HG03575 (cell line): ENCODE results near the gene AGPAT1.
"Not testable (repeated sequence)": the region's sequence is repeated elsewhere in the genome, so short reads cannot be mapped to it uniquely, and the experiment has no call there.

Experiments
- ATAC-seq: cut with Tn5 transposase; IDR thresholded peaks from one replicate; pipeline ENCODE4 v1.9.1; 2021; ENCODE audit not compliant: unreplicated experiment, insufficient number of reproducible peaks, low FRiP score; ENCODE audit errors: extremely low read depth

AGPAT1 gene

DNA sequence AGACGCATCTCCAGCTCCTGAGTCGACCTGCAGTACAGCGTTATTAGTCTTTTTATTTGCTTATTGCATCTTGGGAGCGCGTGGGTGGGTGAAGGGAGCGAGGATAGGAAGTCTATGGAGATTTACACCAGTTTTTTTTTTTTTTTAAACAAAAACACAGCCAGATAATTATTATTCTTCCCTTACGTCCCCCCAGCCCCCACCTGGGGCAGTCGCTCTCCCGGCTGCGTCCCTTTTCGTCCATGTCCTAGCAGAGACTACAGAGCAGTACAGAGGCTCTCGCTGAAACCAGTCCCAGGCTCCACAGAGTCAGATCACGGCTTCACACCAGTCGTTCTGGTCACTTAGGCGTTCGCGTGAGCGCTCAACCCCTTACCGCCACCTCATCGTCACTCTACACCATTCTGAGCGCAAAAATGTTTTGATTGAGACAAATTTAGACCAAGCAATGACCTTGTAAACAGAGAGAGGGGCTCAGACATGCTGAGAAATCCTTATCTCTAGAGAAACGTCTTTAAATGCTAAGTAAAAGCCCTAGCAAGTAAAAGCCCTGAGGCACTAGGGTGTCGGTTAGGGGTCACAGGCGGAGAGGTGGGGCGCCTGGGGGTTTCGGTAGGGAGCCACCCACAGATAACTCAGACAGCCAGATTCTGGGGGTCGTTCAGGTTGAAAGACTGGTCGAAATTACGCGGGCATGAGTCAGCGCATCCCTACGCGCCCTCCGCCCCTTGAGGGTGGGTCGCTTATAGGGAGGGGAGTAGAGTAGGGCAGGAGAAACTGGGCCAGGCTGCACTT, 22.9 kb downstream of the AGPAT1 start:
- ATAC-seq, result no peak

DNA sequence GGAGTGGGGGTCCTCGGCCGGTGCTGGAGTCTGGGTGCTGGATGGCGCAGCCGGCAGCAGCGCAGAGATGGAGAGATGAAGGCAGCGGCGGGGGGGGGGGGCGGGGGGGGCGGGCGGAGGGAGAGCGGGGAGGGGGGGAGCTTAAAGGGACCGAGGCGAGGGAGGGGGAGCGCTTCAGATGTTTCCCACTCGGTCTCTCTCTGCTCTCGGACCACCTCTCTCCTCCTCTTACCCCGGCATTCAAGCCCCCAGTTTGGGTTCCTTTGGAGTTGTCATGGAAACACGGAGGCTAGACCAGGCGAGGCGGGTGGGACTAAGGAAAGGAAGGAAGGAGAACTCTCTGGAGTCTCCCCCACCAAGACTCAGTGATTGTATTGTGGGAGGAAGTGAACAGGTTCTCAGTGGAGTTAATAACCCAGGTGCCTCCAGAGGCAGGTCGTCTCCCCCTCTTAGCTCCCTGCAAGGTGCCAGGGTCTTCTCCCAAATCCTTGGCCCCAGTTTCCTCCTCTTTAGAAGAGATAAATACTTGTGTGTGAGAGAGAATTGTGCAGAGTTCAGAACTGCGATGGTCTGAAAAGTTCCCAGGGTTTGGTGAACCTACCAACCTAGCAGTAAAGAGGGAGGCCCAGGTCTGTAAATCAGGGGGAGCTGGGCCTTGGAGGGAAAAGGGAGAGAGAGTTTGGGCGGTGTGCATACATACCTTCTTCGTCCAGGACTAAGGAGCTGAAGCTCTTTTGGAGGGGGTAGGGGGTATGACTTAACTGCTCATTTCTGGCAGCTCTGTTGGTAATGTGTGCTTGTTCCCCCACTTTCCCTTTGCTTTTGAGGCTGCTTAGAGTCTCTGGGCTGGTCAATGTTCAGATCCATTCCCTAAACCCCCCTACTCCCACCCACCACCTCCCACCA, 23.8 kb downstream of the AGPAT1 start, which contains the start of gene PRRT1:
Gene PRRT1 (minus strand): TSS at position 77 of the 906 bp plus-strand sequence. CDS start 112 bp downstream, outside the sequence.
- no peak for ATAC-seq

DNA sequence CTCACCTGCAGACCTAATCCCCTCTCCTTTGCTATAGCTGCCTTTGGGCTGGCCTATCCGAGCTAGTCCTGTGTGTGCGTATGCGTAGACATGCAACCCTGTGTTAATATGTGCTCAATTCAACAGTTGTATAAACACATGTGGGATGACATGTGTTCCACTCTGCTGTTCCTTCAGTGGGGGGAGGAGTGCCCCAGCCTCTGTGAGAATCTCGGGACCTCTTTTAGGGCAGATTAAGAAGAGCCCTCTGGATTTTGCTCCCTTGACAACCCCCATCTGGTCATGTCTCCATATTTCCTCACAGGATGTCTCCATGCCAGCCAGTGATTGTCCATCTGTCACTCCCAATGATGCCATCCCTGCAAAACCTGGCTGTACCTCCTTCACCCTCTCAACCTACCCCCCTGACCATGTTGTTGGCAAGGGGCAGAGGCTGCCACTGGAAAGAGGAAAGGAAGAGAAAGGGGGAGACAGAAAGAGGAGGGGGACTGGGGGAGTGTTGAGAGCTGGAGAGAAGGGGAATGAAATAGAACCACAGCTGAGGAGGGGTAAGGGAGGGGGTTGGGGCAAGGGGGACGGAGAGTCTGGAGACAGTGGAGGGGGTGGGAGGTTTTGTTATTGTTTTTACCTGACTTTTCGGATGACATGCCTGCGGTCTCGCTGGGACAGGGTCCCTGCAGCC, 24.6 kb downstream of the AGPAT1 start:
- no peak for ATAC-seq

DNA sequence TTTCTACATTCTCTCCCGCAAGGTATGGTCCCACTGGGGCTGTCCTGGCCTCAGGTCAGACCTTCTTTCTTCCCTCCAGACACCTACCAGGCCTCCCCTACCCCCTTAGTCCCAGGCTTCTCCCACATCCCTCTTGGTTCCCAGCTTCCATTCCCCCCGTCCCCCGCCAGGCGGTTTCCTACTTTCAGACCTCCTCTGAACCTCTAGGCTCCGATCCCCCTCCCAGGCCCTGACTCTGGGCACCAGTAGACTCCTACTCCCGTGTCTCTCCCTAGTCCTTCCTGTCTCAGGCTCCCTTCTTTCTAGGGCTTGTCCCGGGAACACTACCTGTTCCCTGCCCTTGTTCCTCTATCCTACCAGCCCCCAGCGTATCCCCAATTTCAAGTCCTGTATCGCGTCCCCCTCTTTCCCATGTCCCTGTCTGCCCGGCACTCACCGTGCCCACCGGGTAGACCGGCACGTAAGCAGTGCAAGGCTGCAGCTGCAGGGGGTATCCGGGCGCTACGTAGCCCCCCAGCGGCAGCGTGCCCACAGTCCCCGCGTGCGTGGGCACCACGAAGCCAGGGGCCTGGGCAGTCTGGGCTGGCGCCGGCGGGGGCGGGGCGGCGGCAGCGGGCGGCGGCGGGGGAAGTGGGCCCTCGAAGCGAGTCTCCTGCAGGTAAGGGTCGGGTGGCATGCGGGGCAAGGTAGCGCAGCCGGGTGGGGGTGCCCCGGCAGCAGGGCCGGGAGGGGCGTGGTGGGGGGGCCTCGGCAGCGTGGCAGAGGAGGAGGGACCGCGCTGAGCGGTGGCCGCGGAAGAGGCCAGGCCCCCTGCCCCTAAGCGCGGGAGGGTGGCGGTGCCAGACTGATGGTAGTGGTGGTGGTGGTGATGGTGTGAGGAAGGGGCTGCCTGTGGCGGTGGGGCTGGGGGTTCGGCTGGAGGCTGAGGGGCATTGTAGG, 25.7 kb downstream of the AGPAT1 start:
- ATAC-seq, result no peak

DNA sequence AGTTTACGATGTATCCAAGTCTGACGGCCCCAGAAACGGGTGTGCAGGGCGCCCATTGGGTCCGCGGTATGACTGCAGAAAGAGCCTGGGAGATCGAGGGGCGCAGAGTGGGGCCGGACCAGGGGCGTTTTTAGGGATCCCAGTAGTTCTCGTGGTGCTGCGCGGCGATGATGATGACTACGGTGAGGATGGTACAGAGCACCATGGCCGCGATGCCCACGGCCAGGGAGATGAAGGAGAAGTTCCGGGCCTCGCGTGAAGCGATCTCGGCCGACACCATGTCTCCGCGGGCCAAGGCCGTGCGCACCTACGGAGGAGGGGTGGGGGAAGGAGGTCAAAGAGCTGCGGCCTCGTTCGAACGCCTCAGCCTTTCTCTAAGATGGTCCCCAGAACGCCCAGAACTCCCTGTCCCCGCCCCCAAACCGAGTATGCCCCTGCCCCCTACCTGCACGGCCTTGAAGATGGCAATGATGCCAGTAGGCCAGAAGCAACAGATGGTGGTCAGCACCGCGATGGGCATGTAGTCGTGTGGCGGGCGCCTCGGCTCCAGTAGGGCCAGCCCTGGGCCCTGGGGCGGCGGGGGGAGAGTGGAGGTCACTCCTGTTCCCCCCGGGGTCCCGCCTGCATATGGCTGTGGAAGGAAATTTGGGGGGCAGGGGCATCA, 26.7 kb downstream of the AGPAT1 start:
- no peak for ATAC-seq

DNA sequence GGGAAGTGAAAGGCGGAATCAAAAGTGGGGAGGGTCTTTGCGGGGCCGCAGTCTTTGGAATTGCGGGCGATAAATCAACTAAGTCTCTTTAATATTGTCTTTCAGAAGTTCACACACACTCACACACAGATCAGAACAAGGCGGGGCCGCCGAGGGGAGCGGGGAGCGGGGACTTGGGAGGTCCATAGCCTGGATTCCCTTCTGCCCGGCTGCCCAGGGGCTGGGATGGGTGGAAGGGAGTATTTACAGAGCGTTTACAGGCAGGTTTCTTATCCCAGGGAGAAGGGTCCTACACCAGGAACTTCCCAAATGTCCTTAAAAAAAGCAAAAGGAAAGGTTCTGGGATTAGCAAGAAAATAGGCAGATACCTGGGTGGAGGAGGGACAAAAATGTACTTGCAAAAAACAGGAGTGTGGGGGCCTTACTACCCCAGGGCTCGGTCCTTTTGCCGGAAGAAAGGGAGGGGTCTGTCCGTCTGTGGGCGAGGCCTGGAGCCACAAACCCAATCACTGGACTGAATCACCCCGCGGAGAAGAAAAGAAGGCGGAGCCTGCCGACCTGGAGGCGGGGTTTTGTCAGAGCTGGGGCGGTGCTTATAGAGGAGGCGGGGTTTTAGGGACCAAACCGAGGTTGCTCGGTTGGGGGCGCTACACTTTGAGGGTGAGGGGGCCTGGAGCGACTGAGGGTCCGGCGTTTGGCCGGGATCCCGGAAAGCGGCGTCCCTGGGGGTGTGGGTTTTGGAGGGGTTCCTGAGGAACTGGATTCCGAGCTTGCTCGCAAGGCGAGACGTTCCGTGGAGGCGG, 27.4 kb downstream of the AGPAT1 start:
- ATAC-seq, result no peak

DNA sequence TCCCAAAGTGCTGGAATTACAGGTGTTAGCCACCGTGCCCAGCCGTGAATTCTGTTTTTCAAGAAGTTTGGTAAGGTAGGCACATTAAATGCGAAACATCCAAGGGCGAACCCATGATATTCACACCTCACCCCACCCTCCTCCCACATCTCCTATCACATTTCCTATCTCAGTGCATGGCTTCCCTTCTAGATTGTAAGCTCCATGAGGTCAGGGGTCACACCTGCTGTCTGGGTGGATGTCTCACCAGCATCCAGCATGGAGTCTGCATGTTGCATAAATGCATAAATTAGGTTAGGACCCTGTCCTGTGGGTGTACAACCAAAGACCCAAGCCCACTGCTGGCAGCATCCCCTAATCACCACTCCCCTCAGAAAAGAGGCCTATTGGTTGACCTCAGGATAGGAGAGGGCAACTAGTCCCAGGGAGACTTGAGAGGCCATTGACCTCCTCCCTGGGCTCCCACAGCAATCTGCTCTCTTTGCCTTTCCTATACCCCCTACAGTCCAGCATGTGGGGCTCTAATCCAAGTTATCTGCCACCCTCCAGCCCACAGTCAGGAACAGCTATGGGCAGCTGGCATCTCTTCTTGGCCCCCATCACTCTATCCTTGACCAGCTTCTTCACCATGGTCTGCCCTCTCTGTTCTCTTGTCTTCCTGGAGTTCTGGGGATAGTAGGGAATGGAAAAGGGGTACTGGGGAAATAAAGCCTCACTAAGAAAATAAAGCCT, 28.3 kb downstream of the AGPAT1 start:
- no peak for ATAC-seq

DNA sequence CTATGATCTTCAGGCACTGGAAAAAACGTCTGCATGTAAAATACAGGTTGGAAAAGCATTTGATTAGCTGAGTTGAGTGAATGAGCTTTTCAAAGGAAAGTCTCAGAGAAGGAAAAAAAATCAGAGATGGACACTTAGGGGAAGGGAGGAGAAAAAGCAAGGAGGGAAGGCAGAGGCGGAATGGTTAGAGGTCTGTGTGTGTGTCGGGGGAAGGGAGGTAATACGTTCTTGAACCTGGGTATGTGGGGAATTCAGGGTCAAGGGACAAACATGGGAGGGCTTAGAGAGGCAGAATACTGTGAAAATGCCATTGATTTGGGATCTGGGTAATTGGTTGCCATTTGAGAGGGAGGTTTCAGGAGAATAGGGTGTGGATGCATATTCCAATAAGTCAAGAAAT, 29.2 kb downstream of the AGPAT1 start:
- no peak for ATAC-seq

DNA sequence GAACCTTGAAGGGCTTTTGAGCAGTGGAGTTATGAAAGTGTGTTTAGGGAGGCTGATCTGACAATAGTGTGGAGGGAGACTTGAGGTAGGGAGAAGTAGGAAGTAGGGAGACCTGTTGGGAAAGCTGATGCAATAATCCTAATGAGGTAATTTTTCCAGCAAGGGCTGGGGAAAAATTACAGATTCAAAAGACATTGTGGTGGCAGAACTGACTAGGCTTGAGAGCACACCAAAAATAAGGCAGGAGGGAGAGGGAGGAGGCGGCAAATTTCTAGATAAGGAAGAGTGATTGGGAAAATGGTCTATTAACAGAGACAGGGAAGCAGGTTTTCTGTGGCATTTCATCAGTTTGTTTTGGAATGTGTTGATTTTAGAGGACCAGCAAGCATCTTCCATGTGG, 29.6 kb downstream of the AGPAT1 start:
- ATAC-seq, result no peak

DNA sequence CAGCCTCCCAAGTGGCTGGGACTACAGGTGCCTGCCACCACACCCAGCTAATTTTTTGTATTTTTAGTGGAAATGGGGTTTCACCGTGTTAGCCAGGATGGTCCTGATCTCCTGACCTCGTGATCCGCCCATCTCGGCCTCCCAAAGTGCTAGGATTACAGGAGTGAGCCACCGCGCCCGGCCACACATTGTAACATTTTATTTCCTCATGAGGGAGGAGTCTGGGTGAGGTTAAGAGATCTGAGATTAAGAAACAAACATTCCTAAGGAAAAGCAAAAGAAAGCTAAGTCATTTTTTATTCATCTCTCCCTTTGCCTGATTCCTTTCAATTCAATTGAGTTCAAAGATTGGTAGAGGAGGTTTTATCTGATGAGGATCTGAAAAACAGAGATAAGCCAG, 31.6 kb downstream of the AGPAT1 start:
- ATAC-seq, result not testable (repeated sequence)

DNA sequence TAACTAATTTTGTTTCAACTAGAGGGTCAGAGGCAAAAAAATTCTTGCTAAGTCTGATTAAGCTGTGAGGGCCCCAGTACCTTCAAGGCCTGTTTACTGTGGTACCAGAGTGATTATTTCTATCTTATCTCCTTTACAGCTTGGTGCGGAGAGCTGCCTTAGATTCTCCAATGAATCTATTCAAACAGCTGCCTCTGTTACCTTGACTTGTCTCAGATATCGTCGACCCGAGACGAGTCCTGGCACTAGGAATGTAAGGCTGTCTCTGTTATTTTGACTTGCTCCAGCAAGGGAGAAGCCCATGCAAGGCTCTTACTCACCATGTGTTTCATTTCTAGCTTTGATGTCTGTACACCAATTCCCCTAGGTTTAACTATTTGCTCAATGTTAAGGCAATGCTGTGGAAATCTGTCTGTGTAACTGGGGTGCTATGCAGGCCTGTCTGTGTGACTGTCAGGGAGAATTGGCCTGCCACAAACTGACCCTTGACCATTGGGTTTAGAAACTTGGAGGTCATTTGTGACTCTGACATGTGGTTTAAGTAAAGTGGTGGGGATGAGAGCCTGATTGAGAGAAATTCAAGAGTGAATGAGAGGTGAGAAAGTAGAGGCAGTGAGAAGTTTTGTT, 35.4 kb downstream of the AGPAT1 start:
- no peak for ATAC-seq

DNA sequence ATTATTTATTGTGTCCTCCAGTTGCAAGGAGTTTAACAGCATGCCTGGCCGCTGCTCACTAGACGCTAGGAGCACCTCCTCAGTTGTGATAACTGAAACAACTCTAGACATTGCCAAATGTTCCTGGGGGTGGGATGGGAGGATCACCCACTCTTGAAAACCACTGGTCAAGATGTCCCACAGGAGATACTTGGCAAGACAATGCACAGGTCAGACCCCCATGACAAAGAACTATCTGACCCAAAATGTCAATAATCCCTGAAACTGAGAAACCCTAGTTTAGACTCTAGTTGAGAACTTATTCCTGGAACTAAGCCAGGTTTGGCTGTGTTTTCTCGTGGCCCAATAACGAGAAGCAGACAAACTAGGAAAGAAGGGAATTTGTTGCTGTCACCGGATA, 36.3 kb downstream of the AGPAT1 start:
- ATAC-seq, result no peak

DNA sequence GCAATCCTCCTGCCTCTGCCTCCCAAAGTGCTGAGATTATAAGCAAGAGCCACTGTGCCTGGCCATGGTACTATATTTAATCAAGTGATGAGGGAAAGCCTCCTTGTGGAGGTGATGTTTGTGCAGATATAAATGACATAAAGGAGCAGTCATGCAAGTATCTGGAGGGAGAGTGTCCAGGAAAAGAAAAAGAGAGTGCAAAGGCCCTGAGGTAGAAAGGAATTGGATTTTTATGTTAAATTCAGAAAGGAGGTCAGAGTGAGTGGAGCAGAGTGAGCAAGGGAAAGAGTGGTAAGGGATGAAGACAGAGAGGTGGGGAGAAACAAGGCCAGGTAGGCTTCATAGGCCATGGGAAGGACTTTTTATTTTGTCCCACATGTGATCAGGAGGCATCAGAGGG, 38.4 kb downstream of the AGPAT1 start:
- ATAC-seq, result no peak

DNA sequence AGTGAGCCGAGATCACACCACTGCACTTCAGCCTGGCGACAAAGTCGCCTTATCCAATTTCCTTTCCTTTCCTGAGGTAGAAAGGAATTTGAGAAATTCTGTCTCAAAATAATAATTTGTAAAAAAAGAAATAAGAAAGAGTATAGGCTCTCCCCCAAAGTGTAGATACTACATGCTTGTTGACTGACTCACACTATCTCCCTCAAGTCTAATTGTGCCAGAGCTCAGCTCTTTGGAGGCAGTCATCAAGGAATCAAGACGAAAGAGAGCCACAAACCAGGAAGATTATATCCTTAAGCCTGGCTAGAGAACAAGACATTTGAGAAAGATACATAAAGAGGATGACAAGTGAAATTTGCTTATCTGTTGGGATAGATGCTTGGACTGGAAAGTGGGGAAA, 42.1 kb downstream of the AGPAT1 start:
- ATAC-seq, result no peak

DNA sequence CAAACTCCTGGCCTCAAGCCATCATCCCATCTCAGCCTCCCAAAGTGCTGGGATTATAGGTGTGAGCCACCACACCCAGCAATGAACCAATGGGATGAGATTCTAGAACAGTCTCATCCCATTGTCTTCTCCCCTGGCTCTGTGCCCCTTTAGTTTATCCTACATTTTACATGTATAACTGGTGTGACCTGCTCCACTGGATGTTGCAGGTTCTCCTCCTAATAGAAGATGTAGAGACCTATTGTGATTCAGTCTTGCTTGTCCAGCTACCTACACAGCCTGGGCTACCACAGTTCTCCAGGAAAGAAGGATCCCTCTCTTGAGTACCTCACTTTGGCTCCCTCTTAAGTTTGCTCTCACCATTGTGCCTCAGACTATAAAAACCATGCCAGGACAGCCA, 43.8 kb downstream of the AGPAT1 start:
- no peak for ATAC-seq

DNA sequence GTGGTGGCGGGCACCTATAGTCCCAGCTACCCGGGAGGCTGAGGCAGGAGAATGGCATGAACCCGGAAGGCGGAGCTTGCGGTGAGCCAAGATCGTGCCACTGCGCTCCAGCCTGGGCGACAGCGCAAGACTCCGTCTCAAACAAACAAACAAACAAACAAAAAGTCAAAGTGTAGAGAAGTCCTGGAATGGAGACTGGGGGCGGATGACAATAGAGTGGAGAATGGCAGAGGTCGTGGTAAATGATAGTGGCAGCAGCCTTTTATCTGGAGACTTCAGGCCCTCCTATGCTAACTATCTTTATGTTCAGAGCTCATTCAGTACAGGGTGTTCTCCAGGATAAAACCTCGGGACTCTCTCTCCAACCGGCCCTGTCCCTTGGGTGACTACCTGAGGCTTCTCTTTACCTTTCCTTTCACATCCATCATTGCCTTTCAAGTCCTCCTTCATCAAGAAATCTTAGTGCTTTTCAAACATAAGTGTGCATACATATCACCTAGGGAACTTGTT, 44.4 kb downstream of the AGPAT1 start:
- ATAC-seq, result no peak
